SK-N-SH treated with all-trans-retinoic acid at 6 μM for 48 hours (cell line): ENCODE measurements around the gene SMPDL3A.

Experiments used
- ATAC-seq: fragments of 200-7000 bp; cut with Tn5 transposase; 3 replicates; pipeline ENCODE4 v1.9.1; 2020; ENCODE audit warnings: mild to moderate bottlenecking, moderate library complexity
- ARNTL ChIP-seq: fragments of 450-650 bp; formaldehyde crosslinking; IDR thresholded peaks from 2 replicates; pipeline ENCODE4 v1.5.0; 2020; ENCODE audit warnings: low read depth, mild to moderate bottlenecking, moderate library complexity, borderline replicate concordance
- CSDC2 ChIP-seq: fragments of 250-450 bp; sonication (Bioruptor Pico); IDR thresholded peaks from 2 replicates; pipeline ENCODE4 v1.5.0; 2020; ENCODE audit warnings: mild to moderate bottlenecking, moderate library complexity
- ESRRG ChIP-seq: fragments of 250-450 bp; sonication (Bioruptor Pico); IDR thresholded peaks from 2 replicates; pipeline ENCODE4 v1.6.1; 2021; ENCODE audit warnings: mild to moderate bottlenecking
- GLIS3 ChIP-seq: fragments of 250-450 bp; sonication (Bioruptor Pico); IDR thresholded peaks from 2 replicates; pipeline ENCODE4 v1.5.0; 2020; ENCODE audit warnings: mild to moderate bottlenecking, moderate library complexity
- OSR1 ChIP-seq: fragments of 250-450 bp; sonication (Bioruptor Pico); IDR thresholded peaks from 2 replicates; pipeline ENCODE4 v1.8.0; 2022; ENCODE audit warnings: moderate library complexity, mild to moderate bottlenecking, inconsistent platforms
- RARB ChIP-seq: fragments of 250-450 bp; sonication (Bioruptor Pico); IDR thresholded peaks from 2 replicates; pipeline ENCODE4 v1.8.0; 2021; ENCODE audit warnings: mild to moderate bottlenecking, moderate library complexity
- SNAI2 ChIP-seq: fragments of 250-450 bp; sonication (Bioruptor Pico); IDR thresholded peaks from 2 replicates; pipeline ENCODE4 v1.5.0; 2020; ENCODE audit warnings: mild to moderate bottlenecking, moderate library complexity
- TCF4 ChIP-seq: fragments of 250-450 bp; sonication (Bioruptor Pico); IDR thresholded peaks from 2 replicates; pipeline ENCODE4 v1.8.0; 2021; ENCODE audit warnings: mild to moderate bottlenecking, moderate library complexity, borderline replicate concordance
- TOX ChIP-seq: fragments of 250-450 bp; sonication (Bioruptor Pico); IDR thresholded peaks from 2 replicates; pipeline ENCODE4 v1.8.0; 2021; ENCODE audit warnings: mild to moderate bottlenecking, moderate library complexity, borderline replicate concordance
- ZC3H10 ChIP-seq: fragments of 250-450 bp; sonication (Bioruptor Pico); IDR thresholded peaks from 2 replicates; pipeline ENCODE4 v1.5.1; 2021; ENCODE audit warnings: mild to moderate bottlenecking, moderate library complexity
- ZFP3 ChIP-seq: fragments of 250-450 bp; sonication (Bioruptor Pico); IDR thresholded peaks from 2 replicates; pipeline ENCODE4 v1.5.0; 2020; ENCODE audit warnings: mild to moderate bottlenecking, moderate library complexity
- ZFP30 ChIP-seq: fragments of 450-650 bp; formaldehyde crosslinking; IDR thresholded peaks from 2 replicates; pipeline ENCODE4 v1.5.0; 2022; ENCODE audit warnings: mild to moderate bottlenecking, moderate library complexity
- ZNF565 ChIP-seq: fragments of 450-650 bp; formaldehyde crosslinking; conservative IDR thresholded peaks from 2 replicates; pipeline ENCODE4 v1.5.0; 2020; ENCODE audit warnings: low read depth, mild to moderate bottlenecking, moderate library complexity
- ZNF8 ChIP-seq: fragments of 450-650 bp; formaldehyde crosslinking; IDR thresholded peaks from 2 replicates; pipeline ENCODE4 v1.5.0; 2020; ENCODE audit warnings: mild to moderate bottlenecking, moderate library complexity
- TF ChIP-seq, protein P1 (sequence below): fragments of 250-450 bp; sonication (Bioruptor Pico); IDR thresholded peaks from 2 replicates; pipeline ENCODE4 v1.8.0; 2020; ENCODE audit warnings: mild to moderate bottlenecking, moderate library complexity, borderline replicate concordance
- TF ChIP-seq, protein P2 (sequence below): fragments of 250-450 bp; sonication (Bioruptor Pico); IDR thresholded peaks from 2 replicates; pipeline ENCODE4 v1.5.0; 2020; ENCODE audit warnings: mild to moderate bottlenecking, moderate library complexity
- TF ChIP-seq, protein P3 (sequence below): fragments of 250-450 bp; sonication (Bioruptor Pico); IDR thresholded peaks from 2 replicates; pipeline ENCODE4 v1.5.1; 2020; ENCODE audit warnings: low read depth, mild to moderate bottlenecking, moderate library complexity
- TF ChIP-seq, protein P4 (sequence below): fragments of 250-450 bp; sonication (Bioruptor Pico); IDR thresholded peaks from 2 replicates; pipeline ENCODE4 v1.5.1; 2021; ENCODE audit warnings: mild to moderate bottlenecking, moderate library complexity
- TF ChIP-seq, protein P5 (sequence below): fragments of 250-450 bp; sonication (Bioruptor Pico); IDR thresholded peaks from 2 replicates; pipeline ENCODE4 v1.8.0; 2021; ENCODE audit warnings: low read depth, mild to moderate bottlenecking, moderate library complexity, borderline replicate concordance

SMPDL3A gene

DNA sequence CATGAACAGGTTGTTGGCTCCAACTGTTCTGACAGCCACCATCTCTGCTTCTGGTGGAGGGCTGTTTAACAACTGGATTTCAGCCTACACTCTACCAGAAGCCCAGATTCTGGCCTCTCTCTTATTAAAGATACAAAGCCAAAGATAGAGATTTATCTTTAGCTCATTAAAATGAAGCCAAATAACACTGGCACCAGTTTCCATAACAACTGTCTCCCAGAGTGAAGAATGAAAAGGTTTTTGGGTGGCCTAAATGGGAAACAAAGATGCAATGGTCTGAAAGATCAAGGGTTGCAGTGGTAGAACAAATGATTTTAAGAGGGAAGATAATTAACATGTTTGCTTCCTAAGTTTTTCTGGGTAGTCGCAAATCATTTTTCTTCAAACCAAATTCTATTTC lies 3.2 kb upstream of the SMPDL3A start (continued):
- TF ChIP-seq, protein P1, sequence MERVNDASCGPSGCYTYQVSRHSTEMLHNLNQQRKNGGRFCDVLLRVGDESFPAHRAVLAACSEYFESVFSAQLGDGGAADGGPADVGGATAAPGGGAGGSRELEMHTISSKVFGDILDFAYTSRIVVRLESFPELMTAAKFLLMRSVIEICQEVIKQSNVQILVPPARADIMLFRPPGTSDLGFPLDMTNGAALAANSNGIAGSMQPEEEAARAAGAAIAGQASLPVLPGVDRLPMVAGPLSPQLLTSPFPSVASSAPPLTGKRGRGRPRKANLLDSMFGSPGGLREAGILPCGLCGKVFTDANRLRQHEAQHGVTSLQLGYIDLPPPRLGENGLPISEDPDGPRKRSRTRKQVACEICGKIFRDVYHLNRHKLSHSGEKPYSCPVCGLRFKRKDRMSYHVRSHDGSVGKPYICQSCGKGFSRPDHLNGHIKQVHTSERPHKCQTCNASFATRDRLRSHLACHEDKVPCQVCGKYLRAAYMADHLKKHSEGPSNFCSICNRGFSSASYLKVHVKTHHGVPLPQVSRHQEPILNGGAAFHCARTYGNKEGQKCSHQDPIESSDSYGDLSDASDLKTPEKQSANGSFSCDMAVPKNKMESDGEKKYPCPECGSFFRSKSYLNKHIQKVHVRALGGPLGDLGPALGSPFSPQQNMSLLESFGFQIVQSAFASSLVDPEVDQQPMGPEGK (CRISPR knock-in tag), result no peak
- TF ChIP-seq RARB (CRISPR knock-in tag) (no peak), OSR1 (no peak)

DNA sequence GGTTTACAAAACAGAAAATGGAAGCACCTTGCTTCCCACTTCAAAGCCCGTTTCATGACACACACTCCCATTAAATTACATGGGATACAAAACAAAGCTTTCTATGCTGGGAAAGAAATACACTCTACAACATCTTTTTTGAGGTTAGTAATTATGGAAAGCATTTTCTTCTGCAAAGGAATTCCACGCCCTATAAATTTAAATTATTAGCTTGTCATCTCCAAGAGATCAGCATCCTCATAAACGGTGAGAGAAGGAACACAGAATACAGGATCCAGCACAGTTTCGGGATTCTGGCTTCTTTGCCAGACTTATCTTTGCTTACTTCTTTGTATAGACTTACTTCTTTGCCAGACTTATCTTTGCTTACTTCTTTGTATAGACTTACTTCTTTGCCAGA lies 1.3 kb upstream of the SMPDL3A start:
- TF ChIP-seq ZNF8, result no peak
- no peak for TF ChIP-seq ZC3H10 (CRISPR knock-in tag)
- TF ChIP-seq, protein P2, sequence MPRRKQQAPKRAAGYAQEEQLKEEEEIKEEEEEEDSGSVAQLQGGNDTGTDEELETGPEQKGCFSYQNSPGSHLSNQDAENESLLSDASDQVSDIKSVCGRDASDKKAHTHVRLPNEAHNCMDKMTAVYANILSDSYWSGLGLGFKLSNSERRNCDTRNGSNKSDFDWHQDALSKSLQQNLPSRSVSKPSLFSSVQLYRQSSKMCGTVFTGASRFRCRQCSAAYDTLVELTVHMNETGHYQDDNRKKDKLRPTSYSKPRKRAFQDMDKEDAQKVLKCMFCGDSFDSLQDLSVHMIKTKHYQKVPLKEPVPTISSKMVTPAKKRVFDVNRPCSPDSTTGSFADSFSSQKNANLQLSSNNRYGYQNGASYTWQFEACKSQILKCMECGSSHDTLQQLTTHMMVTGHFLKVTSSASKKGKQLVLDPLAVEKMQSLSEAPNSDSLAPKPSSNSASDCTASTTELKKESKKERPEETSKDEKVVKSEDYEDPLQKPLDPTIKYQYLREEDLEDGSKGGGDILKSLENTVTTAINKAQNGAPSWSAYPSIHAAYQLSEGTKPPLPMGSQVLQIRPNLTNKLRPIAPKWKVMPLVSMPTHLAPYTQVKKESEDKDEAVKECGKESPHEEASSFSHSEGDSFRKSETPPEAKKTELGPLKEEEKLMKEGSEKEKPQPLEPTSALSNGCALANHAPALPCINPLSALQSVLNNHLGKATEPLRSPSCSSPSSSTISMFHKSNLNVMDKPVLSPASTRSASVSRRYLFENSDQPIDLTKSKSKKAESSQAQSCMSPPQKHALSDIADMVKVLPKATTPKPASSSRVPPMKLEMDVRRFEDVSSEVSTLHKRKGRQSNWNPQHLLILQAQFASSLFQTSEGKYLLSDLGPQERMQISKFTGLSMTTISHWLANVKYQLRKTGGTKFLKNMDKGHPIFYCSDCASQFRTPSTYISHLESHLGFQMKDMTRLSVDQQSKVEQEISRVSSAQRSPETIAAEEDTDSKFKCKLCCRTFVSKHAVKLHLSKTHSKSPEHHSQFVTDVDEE (CRISPR knock-in tag), result no peak
- TF ChIP-seq, protein P1 (CRISPR knock-in tag), result no peak
- TF ChIP-seq ZFP30 (CRISPR knock-in tag), result no peak
- TF ChIP-seq TCF4, result no peak
- TF ChIP-seq ARNTL (CRISPR knock-in tag), result no peak
- TF ChIP-seq CSDC2, result no peak
- no peak for TF ChIP-seq ZFP3 (CRISPR knock-in tag)
- TF ChIP-seq, protein P3, sequence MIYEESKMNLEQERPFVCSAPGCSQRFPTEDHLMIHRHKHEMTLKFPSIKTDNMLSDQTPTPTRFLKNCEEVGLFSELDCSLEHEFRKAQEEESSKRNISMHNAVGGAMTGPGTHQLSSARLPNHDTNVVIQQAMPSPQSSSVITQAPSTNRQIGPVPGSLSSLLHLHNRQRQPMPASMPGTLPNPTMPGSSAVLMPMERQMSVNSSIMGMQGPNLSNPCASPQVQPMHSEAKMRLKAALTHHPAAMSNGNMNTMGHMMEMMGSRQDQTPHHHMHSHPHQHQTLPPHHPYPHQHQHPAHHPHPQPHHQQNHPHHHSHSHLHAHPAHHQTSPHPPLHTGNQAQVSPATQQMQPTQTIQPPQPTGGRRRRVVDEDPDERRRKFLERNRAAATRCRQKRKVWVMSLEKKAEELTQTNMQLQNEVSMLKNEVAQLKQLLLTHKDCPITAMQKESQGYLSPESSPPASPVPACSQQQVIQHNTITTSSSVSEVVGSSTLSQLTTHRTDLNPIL (CRISPR knock-in tag), result no peak
- TF ChIP-seq SNAI2 (CRISPR knock-in tag), result no peak
- TF ChIP-seq GLIS3 (CRISPR knock-in tag), result no peak

DNA sequence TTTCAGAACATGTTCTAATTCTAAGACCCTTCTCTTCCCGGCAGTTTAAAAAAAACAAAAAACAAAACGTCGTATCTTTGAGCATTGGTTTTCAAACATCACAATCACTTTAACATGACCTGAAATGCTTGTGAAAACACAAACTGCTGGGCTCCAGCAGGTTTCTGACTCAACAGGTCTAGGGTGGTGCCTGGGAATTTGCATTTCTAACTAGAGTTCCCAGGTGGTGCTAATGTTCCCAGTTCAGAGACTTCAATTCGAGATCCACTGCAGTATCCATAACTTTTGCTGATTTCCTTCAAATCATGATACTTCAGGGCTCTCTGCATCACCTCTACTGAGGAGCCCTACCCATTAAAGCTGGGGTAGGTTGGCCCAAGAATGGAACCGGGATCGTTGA lies 850 bp upstream of the SMPDL3A start:
- no peak for ATAC-seq
- TF ChIP-seq RARB (CRISPR knock-in tag) (no peak), ESRRG (CRISPR knock-in tag) (no peak), TOX (CRISPR knock-in tag) (no peak), ARNTL (CRISPR knock-in tag) (no peak), OSR1 (no peak), GLIS3 (CRISPR knock-in tag) (no peak), SNAI2 (CRISPR knock-in tag) (no peak), ZNF565 (CRISPR knock-in tag) (no peak)
- TF ChIP-seq, protein P3 (CRISPR knock-in tag), result no peak

More for the DNA sequence above, 1.3 kb upstream of the SMPDL3A start:
- ATAC-seq, result no peak

DNA sequence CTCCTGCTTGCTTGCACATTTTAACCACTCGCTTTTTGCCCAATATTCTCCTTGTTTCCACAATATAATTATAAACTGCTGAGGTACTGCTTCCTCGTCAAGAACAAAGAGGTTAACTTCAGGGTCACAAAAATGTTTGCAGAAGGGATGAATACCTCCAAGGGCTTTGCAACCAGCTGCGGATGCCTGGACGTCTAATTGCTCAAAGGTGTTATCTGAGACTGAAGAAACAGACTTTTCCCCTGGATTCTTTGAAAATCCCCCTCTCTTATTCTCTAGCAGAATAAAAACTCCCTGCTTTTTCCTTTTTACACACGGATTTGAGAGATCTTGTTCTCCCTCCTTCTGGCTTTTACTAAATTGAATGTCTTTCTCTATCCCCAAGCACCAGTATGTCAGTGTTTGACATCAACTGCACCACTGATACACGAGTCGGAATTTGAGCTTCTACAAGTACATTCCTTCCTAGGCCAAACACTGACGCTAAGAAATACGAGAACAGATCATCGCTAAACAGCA lies 336 bp upstream of the SMPDL3A start:
- no peak for ATAC-seq
- TF ChIP-seq, protein P4, sequence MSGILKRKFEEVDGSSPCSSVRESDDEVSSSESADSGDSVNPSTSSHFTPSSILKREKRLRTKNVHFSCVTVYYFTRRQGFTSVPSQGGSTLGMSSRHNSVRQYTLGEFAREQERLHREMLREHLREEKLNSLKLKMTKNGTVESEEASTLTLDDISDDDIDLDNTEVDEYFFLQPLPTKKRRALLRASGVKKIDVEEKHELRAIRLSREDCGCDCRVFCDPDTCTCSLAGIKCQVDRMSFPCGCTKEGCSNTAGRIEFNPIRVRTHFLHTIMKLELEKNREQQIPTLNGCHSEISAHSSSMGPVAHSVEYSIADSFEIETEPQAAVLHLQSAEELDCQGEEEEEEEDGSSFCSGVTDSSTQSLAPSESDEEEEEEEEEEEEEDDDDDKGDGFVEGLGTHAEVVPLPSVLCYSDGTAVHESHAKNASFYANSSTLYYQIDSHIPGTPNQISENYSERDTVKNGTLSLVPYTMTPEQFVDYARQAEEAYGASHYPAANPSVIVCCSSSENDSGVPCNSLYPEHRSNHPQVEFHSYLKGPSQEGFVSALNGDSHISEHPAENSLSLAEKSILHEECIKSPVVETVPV, result no peak
- TF ChIP-seq, protein P5, sequence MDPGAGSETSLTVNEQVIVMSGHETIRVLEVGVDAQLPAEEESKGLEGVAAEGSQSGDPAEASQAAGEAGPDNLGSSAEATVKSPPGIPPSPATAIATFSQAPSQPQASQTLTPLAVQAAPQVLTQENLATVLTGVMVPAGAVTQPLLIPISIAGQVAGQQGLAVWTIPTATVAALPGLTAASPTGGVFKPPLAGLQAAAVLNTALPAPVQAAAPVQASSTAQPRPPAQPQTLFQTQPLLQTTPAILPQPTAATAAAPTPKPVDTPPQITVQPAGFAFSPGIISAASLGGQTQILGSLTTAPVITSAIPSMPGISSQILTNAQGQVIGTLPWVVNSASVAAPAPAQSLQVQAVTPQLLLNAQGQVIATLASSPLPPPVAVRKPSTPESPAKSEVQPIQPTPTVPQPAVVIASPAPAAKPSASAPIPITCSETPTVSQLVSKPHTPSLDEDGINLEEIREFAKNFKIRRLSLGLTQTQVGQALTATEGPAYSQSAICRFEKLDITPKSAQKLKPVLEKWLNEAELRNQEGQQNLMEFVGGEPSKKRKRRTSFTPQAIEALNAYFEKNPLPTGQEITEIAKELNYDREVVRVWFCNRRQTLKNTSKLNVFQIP (CRISPR knock-in tag), result no peak
- no peak for TF ChIP-seq ZNF8
- no peak for TF ChIP-seq ZFP3 (CRISPR knock-in tag)
- TF ChIP-seq, protein P1 (CRISPR knock-in tag), result no peak
